ENCODE results near the gene TRAF6.

The TRAF6 gene

DNA sequence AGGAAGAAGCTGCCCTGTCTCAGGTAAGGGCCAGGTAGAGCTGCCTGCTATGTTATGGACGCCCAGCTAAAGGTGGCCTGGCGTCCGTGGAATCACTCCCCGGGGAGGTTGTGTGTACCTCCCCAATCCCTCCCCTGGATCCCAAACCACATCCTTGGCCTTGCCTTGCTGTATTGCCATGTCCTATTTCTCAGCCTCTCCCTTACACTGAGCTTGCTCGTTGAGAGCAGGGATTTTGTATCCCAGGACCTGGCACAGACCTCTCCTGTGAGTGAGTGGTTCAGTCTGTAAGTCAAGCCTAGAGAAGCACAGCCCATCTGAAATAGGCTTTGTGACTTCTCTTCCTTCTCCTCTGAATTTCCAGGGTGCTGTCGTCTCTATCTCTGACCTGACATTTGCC, 53.9 kb downstream of the TRAF6 start:
- DNase-seq, result no peak

DNA sequence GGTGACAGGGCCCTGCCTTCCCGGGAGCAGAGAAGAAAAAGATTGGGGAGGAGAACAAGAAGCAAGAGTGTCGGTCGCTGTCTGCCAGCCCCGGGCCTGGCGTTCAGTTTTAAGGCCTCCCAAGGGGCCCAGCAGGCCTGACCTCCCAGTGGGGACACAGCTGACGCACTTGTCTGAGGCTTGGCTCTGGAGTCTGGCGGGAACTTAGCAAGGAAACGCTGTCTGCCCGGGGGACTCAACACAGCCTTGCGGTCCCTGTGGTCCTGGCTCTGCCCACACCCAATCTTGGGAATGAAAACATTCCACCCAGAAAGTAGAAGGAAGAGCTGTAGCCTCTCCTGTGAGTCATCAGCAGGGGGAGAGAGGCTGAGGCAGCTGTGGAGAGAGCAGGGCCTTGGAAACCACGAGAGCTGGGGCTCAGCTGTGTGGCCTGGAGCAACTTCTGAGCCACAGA, 54.4 kb downstream of the TRAF6 start:
- peak; percentile 13 for DNase-seq

GRCh38 chr11:36454941-36455631, 55.0 kb downstream of the TRAF6 start:
- no peak for DNase-seq

GRCh38 chr11:36454551-36454940, 55.5 kb downstream of the TRAF6 start:
- no peak for DNase-seq

- peak; percentile 21 for DNase-seq
Observed at GRCh38 chr11:36453678-36454077, 56.4 kb downstream of the TRAF6 start.

DNA sequence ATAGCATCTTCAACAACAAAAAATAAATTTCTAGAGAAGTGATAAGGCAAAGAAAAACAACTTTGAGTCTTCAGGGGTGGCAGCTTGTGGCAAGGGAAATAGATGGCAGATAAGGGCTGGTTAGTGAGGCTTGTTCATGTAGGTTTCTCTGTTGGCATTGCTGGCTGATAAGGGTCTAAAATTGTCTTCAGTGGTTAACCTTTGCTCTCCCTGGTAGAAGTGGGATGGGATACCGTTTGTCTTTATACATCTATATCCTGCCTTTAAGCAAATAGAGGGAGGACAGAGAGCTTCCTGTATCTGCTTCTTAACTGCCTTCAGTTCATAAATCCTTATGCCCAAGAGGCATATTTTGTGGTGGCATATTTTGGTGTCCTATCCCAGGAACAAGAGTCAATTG, 57.1 kb downstream of the TRAF6 start:
- DNase-seq, result peak; percentile 59

- peak; percentile 57 for DNase-seq
Observed at GRCh38 chr11:36452236-36452940, 57.7 kb downstream of the TRAF6 start.

- DNase-seq, result no peak
Observed at GRCh38 chr11:36451681-36452080, 58.4 kb downstream of the TRAF6 start.

- DNase-seq, result no peak
Observed at GRCh38 chr11:36451045-36451444, 59.0 kb downstream of the TRAF6 start.

DNA sequence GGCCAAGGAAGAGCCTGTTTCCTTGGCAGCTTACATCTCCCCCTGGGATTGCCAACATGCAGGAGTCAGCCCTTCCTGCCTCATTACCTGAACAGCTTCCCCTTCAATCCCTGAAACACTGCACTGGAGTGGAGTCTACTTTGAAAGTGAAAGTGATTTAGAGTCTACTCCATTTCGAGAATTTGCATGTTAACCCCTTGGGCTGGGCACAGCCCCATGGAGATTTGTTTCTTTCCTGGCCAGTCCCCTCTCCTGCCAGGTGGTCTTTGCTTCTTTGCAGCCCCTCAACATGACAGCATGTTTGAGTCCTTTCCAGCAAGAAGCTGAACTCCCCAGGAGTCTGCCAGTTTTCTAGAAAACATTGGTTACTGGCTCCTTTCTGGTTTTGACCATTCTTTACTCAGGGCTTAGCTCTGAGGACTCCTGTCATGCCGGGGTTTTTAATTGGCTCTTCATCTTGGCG, 59.9 kb downstream of the TRAF6 start:
- no peak for DNase-seq

- no peak for DNase-seq
Observed at GRCh38 chr11:36449561-36450096, 60.4 kb downstream of the TRAF6 start.

- no peak for DNase-seq
Observed at GRCh38 chr11:36447947-36448346, 62.1 kb downstream of the TRAF6 start.

DNA sequence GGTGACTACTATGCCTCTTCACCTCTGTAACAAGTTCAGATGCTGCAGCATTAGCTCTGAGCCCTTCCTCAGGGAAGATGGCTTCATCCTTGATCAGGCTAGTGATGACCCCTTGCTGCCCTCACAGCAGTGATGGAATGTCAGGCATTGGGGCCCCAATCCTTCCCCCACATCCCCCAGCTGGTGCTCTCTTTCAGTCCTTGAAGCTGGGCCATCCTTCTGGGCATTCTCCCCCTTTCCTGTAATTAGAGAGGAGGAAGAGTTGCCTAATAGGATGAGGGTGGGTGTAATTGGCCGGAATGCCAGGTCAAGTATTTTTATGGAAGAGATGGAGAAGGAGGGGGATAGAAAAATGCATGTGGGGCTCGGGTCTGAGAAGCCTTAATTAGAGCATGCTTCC, 62.6 kb downstream of the TRAF6 start:
- DNase-seq, result no peak

GRCh38 chr11:36446135-36446534, 63.9 kb downstream of the TRAF6 start:
- no peak for DNase-seq

DNA sequence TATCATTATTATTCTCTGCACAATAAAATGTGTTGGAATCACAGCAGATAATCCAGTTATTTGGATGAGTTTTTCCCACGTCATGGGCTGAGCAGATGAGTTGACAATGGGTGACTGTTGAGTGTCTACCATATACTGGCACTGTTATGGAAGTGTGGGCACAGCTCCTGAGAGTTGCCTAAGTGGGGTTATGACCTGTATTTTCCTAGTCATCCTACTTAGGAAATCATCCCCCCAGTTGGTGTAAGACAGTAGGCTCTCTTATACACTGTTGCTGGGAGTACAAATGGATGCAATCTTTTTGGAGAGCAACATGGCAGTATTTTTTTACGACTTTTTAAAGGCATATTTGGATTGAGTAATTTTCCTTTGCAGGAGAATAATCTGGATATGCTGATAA, 66.4 kb downstream of the TRAF6 start:
- DNase-seq, result no peak

DNA sequence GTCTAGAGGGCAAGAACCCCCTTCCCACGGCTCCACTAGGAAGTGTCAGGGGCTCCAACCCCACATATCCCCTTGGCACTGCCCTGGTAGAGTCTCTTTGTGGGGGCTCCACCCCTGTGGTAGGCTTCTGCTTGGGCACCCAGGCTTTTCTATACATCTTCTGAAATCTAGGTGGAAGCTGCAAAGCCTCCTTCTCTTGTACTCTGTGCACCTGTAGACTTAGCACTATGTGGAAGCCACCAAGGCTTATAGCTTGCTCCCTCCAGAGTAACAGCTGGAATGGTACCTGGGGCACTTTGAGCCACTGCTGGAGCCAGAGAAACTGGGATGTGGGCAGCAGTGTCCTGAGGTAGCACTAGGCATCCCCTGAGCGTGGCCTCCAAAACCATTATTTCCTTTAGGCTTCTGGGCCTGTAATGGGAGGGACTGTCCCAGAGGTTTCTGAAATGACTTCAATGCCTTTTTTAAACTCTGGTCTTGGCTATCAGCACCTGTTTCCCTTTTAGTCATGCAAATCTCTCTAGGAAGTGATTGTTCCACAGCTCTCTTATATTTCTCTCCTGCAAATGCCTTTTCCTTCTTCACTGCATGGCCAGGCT, 68.4 kb downstream of the TRAF6 start:
- DNase-seq, result no peak

- DNase-seq, result no peak
Observed at GRCh38 chr11:36438126-36438525, 71.9 kb downstream of the TRAF6 start.

- DNase-seq, result no peak
Observed at GRCh38 chr11:36437413-36437812, 72.7 kb downstream of the TRAF6 start.
